Measurements from ENCODE around the gene SERPINH1.

The SERPINH1 gene

GRCh38 chr11:75547617-75548058 lies 14.4 kb upstream of the SERPINH1 start:
- peak; percentile 67 for TF ChIP-seq CTCF (IDR thresholded peaks at IDR 0.05; ENCODE audit: insufficient read depth, low read depth, low read length, missing control alignments)

GRCh38 chr11:75548595-75549272 lies 13.3 kb upstream of the SERPINH1 start:
- no peak for DNase-seq (ENCODE audit: low read depth)
- no peak overlapping the region for H3K4me3 ChIP-seq (ENCODE audit: low read depth, low read length)
- TF ChIP-seq CTCF (IDR thresholded peaks at IDR 0.05; ENCODE audit: insufficient read depth, low read depth, low read length, missing control alignments), result no peak

More at GRCh38 chr11:75547617-75548058, 14.4 kb upstream of the SERPINH1 start:
- peak; percentile 50 for DNase-seq (ENCODE audit: low read depth)
- H3K4me3 ChIP-seq (ENCODE audit: low read depth, low read length), result no peak overlapping the region

GRCh38 chr11:75549370-75549958 lies 12.6 kb upstream of the SERPINH1 start:
- H3K4me3 ChIP-seq (ENCODE audit: low read depth, low read length), result no peak overlapping the region
- no peak for TF ChIP-seq CTCF (IDR thresholded peaks at IDR 0.05; ENCODE audit: insufficient read depth, low read depth, low read length, missing control alignments)
- DNase-seq (ENCODE audit: low read depth), result no peak

- no peak overlapping the region for H3K4me3 ChIP-seq (ENCODE audit: low read depth, low read length)
- DNase-seq (ENCODE audit: low read depth), result no peak
- no peak for TF ChIP-seq CTCF (IDR thresholded peaks at IDR 0.05; ENCODE audit: insufficient read depth, low read depth, low read length, missing control alignments)
Measured at GRCh38 chr11:75553182-75553581, 8.9 kb upstream of the SERPINH1 start.

- no peak overlapping the region for H3K4me3 ChIP-seq (ENCODE audit: low read depth, low read length)
- no peak for TF ChIP-seq CTCF (IDR thresholded peaks at IDR 0.05; ENCODE audit: insufficient read depth, low read depth, low read length, missing control alignments)
- DNase-seq (ENCODE audit: low read depth), result no peak
Measured at GRCh38 chr11:75553889-75554257, 8.2 kb upstream of the SERPINH1 start.

- H3K4me3 ChIP-seq (ENCODE audit: low read depth, low read length), result no peak overlapping the region
- DNase-seq (ENCODE audit: low read depth), result no peak
- TF ChIP-seq CTCF (IDR thresholded peaks at IDR 0.05; ENCODE audit: insufficient read depth, low read depth, low read length, missing control alignments), result no peak
Measured at GRCh38 chr11:75554258-75555022, 7.6 kb upstream of the SERPINH1 start.

Measured in GM12865 (cell line).